ENCODE results near the gene KCNA1.
A peak's percentile ranks its signal among the peaks of the same experiment; 100 is the strongest.
"Not testable (repeated sequence)": the region's sequence is repeated elsewhere in the genome, so short reads cannot be mapped to it uniquely, and the experiment has no call there.

The KCNA1 gene

GRCh38 chr12:4909734-4910501, at the start of gene KCNA1:
Gene KCNA1 (plus strand): TSS chr12:4909905. CDS start chr12:4911379, 1,474 bp downstream.
- DNase-seq (ENCODE audit: low spot score) = no peak

- DNase-seq (ENCODE audit: low spot score) = no peak
Observed at GRCh38 chr12:4860741-4861140, 49.0 kb upstream of the KCNA1 start.

GRCh38 chr12:4862809-4863208, 46.9 kb upstream of the KCNA1 start:
- DNase-seq (ENCODE audit: low spot score) = no peak

DNA sequence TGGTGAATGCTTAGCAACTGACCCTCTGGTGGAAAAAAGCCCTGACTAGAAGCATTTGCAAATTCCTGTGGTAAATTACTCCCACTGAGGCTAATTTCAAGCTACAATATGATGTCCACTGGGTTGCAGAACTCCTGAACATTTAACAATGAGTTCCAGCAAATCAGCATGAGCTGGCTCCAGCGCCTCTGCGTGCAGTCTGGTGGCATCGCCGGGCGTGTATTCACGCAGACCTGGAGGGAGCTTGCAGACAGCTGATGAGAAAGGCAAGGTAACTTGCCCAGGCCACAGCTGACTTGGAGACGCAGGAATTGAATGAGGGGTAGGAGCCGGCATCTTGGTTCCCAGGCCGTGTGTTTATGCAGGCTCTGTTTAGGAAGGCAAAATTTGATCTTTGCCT, 45.1 kb upstream of the KCNA1 start:
- DNase-seq (ENCODE audit: low spot score) = no peak

DNA sequence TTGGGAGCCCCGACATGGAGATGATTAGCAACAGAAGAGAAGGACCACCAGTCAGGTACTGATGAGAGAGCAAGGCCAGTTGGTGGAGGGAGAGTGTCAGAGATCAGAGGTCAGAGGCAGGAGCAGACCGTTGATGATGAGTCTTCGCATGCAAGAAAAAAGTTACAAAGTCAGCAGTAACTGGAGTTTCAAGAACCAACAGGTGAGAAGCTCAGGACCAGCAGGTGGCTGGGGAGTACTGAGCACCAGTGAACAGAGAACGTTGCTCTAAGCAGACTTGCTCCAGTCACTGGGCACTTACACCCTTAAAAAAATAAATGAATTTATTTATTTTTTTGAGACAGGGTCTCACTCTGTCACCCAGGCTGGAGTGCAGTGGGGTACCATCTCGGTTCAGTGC, 44.5 kb upstream of the KCNA1 start:
- no peak for DNase-seq (ENCODE audit: low spot score)

- DNase-seq (ENCODE audit: low spot score) = no peak
Observed at GRCh38 chr12:4866299-4866698, 43.4 kb upstream of the KCNA1 start.

DNA sequence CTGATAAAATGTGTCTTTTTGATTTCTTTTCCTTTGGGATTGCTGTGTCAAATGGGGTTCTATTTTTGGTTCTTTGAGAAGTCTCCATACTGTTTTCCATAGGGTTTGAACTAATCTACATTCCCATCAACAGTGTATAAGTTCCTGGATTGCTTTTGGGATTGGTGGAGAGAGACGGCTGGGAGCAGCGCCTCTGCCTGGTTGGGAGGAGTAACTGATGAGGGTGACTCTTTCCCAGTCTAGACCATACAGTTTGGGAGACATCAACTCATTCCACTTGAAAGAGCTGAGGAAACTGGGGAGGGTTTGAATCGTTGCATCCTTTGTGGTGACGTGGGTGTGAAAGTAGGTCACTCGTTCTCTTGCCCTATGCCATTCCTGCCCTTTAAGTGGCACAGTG, 42.3 kb upstream of the KCNA1 start:
- DNase-seq (ENCODE audit: low spot score) = no peak

GRCh38 chr12:4870423-4870822, 39.3 kb upstream of the KCNA1 start:
- no peak for DNase-seq (ENCODE audit: low spot score)

DNA sequence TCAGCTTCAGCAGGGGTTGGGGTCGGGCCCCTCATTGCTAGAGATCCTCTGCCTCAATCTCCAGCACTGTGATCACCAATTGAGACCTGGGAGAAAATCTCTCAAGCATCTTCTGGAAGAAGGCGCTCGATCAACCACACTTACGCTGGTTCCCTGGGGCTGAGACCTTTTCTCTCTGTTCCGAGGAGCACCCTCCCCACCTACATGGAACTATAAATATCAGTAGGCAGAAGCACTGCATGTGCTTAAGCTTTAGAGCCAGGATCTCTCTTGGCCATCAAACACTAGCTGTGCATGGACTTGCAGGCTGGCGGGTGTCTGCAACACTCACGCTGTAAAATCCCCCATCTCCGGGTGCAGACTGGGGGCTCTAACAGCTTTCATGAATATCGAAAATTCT, 38.2 kb upstream of the KCNA1 start:
- no peak for DNase-seq (ENCODE audit: low spot score)

GRCh38 chr12:4873947-4874346, 35.8 kb upstream of the KCNA1 start:
- no peak for DNase-seq (ENCODE audit: low spot score)

- no peak for DNase-seq (ENCODE audit: low spot score)
Observed at GRCh38 chr12:4874671-4875070, 35.0 kb upstream of the KCNA1 start.

- DNase-seq (ENCODE audit: low spot score) = not testable (repeated sequence)
Observed at GRCh38 chr12:4879481-4879880, 30.2 kb upstream of the KCNA1 start.

DNA sequence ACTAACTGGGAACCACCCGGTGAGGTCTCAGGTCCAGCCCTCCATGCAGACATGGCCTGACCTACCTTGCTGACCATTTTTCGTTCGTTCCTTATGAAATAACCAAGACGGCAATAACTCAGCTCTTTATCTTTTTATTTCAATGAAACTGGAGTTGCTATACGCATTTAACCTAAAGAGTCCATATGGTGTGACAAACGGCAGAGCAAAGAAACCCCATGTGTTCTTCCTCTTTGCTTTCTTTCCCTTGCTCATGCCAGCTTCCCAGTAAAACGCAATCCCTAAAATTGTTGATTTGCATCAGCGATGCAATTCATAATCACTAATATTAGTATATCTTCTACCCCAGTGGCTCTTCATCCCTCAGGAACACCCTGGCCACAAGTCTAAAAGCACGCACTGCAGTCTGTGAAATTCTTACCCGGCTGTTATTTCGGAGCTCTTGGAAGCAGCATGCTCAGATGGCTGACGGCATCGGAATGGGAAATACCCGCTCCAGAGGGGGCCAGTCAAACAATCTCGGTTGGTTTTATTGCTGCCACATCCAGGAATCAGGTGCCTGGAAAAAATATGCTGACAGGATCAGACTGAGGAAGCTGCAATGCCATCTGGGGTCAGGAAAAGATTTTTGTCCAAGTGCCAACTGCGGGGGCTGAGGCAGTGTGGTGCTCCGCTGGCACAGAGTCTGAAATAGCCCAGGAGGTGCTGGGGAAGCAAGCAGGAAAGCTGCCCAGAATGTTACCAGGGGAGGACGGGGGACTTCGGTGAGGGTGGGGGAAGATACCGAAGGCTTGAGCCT, 28.2 kb upstream of the KCNA1 start:
- DNase-seq (ENCODE audit: low spot score) = no peak

DNA sequence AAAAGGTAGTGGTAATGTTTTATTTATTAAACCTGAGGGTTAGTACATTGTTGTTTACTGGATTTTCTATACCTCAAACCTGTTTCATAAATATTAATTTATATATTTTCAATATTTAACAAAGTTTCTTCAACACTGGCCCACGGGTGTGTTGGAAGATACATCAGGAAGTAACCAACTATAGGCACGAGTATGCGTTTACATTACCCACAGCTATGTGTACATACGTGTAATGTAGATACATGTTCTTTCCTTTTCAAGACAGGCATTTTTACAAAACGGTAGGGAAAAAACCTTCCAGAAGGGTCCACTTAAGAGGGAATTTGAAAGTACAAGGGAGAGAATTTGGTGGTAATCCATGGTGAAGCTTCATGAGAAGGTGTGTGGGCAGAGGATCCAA, 17.8 kb upstream of the KCNA1 start:
- DNase-seq (ENCODE audit: low spot score) = no peak

- no peak for DNase-seq (ENCODE audit: low spot score)
Observed at GRCh38 chr12:4892418-4892817, 17.3 kb upstream of the KCNA1 start.

GRCh38 chr12:4894019-4894418, 15.7 kb upstream of the KCNA1 start:
- no peak for DNase-seq (ENCODE audit: low spot score)

- peak; percentile 15 for DNase-seq (ENCODE audit: low spot score)
Observed at GRCh38 chr12:4899364-4899763, 10.3 kb upstream of the KCNA1 start.

GRCh38 chr12:4900327-4900726, 9.4 kb upstream of the KCNA1 start:
- DNase-seq (ENCODE audit: low spot score) = peak; percentile 73

DNA sequence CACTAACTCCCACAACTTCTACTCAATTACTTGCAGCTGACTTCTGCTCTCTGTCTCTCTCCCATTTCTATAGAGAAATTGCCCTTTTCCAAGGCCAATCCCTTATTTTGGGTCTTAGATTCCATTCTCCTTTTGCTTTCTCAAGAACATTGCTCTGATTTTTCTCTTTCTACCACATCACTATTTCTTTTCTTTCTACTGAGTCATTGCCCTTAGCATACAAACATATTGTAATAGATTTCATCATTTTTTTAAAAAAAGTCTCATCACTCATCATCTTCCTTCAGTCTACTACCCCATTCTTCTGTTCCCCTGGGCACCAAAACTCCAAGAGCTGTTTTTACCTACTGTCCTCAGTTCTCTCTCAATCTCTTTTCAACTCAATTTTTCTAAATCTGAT, 4.4 kb upstream of the KCNA1 start:
- no peak for DNase-seq (ENCODE audit: low spot score)

DNA sequence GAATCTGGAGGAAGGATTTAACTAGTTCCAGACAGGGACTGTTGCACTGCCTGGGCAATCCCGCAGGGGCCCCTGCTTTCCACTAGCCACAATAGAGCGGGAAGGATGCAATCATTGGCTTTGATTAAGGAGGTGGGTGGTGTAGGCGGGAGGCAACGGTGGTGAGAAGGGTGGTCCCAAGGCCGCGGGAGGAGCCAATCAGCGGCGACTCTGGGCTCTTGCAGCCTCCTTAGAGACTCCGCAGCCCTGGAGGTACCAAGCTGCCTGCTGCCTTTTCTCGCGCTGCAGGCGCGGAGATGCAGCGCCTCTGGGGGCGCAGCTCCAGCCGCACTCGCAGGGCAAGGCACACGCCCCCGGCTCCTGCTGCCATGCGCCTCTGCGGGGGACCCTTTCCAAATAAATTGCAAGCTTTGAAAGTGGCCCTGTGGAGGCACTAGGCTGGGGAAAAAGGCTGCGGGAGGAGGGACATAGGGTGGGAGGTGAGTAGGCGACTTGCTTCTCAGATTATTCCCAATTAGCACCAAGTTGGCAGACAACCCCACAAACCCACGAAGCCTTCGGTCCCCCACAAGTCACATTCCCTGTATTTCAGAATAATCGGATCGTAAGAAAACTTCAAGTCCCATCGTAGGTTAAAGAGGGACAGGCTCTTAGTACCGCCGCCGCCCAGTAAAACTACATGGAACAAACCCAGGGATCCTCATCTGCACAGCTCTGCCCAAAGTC, 858 bp upstream of the KCNA1 start:
- DNase-seq (ENCODE audit: low spot score) = no peak

DNA sequence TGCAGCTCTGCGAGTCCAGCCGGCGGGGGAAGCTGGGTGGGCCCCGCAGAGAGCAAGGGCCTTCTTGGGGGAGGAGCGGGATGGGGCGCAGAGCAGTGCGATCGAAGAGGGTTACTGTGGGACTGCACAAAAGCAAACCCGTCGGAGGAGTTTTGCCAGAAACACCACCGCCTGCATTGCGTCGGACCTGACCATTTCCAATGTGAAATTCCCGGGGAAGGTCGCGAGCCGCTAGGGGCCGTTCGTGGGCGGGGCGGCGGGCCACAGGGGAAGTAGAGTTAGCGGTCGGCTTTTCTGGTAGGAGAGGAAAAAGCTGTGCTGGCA, 333 bp upstream of the KCNA1 start:
- DNase-seq (ENCODE audit: low spot score) = no peak

DNA sequence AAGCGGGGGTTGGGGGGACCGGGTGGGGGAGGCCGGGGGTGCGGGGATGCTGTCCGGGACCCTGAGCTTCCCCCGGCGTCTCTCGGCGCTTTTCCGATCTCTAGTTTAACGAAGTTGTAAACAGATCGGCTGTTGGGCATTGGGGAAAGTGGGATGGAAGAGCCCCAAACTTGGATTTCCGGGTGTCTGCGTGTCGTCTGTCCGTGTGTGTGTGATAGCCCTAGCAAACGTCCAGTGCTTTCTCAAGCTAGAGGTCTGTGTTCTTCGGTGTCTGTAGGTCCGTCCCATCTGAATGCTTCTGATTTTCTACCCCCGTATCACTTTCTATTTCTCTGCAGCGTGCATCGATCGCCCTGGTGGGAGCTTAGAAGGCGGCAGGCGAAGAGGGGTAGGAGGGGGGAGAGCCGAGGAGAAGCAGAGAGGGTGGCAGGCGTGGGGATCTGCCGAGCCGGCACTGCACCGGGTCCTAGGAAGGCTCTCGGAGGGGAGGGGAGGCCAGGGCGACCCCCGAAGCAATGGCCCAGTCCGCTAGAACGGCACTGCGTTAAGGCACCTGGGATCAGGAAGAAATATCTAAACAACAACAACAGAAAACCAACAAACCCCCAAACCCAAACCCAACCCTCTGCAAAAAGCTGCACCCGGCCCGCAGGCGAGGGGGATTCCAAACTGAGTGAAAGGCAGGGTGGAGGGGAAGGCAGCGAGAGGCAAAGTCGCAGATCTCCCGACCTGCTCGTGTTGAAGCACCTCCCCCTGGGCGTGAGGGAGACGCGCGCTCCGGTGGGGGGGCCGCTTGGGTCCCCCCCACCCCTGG, 1.0 kb downstream of the KCNA1 start:
- DNase-seq (ENCODE audit: low spot score) = no peak

Data from RKO (cell line).